WI38 (cell line): Measurements from ENCODE around the gene FAM47E.

Experiments
- H3K4me3 ChIP-seq: 2 replicates; pipeline ENCODE4 v1.5.1; 2011; ENCODE audit warnings: low read depth, mild to moderate bottlenecking, control low read depth, low read length
- CTCF ChIP-seq: IDR thresholded peaks from 2 replicates; pipeline ENCODE4 v1.5.1; 2012; ENCODE audit warnings: low read depth, mild to moderate bottlenecking, control low read depth, low read length

FAM47E gene

GRCh38 chr4:76232681-76233080 lies 18.8 kb upstream of the FAM47E start:
- no peak overlapping the region for H3K4me3 ChIP-seq
- no peak for TF ChIP-seq CTCF

- no peak for TF ChIP-seq CTCF
- no peak overlapping the region for H3K4me3 ChIP-seq
These were observed 18.4 kb upstream of the FAM47E start for GRCh38 chr4:76233083-76233482.

- no peak overlapping the region for H3K4me3 ChIP-seq
- no peak for TF ChIP-seq CTCF
These were observed 18.0 kb upstream of the FAM47E start for GRCh38 chr4:76233529-76233928.

GRCh38 chr4:76233967-76234678 lies 17.4 kb upstream of the FAM47E start:
- TF ChIP-seq CTCF: no peak
- H3K4me3 ChIP-seq: no peak overlapping the region

- no peak for TF ChIP-seq CTCF
- H3K4me3 ChIP-seq: no peak overlapping the region
These were observed 16.9 kb upstream of the FAM47E start for GRCh38 chr4:76234679-76235044.

- H3K4me3 ChIP-seq: no peak overlapping the region
- no peak for TF ChIP-seq CTCF
These were observed 16.1 kb upstream of the FAM47E start for GRCh38 chr4:76235407-76235806.

GRCh38 chr4:76235915-76236314 lies 15.6 kb upstream of the FAM47E start:
- TF ChIP-seq CTCF: no peak

More at GRCh38 chr4:76235915-76236314, 15.6 kb upstream of the FAM47E start:
- H3K4me3 ChIP-seq: no peak overlapping the region
